ENCODE measurements around the gene PANX2.

The PANX2 gene

DNA sequence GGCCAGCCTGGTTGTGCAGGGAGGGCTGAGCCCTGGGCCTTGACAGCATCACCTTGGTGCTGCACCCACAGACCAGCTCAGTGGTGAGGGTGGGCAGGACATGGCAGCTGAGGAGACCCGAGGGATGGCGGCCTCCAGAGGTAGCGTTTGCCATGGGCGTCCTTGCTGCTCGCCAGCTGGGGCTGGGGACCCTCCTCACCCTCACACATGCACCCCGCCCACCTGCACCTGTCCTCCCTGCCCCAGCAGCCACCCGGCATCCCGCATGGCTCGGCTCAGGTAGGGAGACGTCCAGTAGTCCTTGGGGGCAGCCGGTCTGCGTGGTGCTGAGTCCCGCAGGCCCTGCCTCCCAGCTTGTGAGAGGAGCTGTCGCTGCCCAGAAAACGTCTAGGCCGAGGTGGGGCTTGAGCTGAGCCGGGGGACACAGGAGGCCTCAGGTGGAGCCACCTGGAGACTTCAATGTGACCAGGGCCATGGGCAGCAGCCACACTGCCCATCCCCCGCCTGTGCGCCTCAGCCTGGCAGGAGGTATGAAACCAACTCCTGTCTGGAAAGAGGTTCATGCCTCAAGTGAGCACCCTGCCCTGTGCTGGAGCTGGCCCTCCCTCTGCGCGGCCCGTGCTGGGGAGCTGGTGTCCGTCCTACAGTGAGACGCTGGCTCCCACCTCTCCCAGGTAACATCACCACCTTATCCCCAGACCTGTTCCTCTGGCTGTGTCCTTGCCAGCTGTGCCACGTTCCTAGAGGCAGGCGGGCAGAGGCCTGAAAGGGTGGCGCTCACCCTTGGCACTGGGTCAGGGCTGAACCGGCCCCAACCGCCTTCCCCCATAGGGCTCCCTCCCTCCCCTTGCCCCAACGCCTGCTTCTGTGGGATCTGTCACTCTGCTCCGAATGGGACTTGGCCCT is 11.9 kb downstream of the PANX2 start:
- no peak overlapping the region for H3K27ac Mint-ChIP-seq
- no peak for DNase-seq
- no peak overlapping the region for H3K4me3 Mint-ChIP-seq
- H3K36me3 Mint-ChIP-seq (ENCODE audit: low read depth), result no peaks in the 10 kb centered on the region
- peaks cover 4% of the 10 kb centered on the region for H3K27me3 Mint-ChIP-seq (ENCODE audit: low read depth, poor library complexity)
- no peak for TF ChIP-seq CTCF (IDR thresholded peaks at IDR 0.05)
- H3K9me3 Mint-ChIP-seq, result no peaks in the 10 kb centered on the region
- H3K4me1 Mint-ChIP-seq, result peaks cover 20% of the 10 kb centered on the region

- Mint-ChIP-seq H3K27ac (no peak overlapping the region), H3K4me1 (peaks cover 21% of the 10 kb centered on the region), H3K27me3 (ENCODE audit: low read depth, poor library complexity) (peaks cover 4% of the 10 kb centered on the region), H3K9me3 (no peaks in the 10 kb centered on the region), H3K4me3 (no peak overlapping the region), H3K36me3 (ENCODE audit: low read depth) (no peaks in the 10 kb centered on the region)
- no peak for DNase-seq
- TF ChIP-seq CTCF (IDR thresholded peaks at IDR 0.05), result no peak
Observed at GRCh38 chr22:50183141-50183971, 12.8 kb downstream of the PANX2 start.

DNA sequence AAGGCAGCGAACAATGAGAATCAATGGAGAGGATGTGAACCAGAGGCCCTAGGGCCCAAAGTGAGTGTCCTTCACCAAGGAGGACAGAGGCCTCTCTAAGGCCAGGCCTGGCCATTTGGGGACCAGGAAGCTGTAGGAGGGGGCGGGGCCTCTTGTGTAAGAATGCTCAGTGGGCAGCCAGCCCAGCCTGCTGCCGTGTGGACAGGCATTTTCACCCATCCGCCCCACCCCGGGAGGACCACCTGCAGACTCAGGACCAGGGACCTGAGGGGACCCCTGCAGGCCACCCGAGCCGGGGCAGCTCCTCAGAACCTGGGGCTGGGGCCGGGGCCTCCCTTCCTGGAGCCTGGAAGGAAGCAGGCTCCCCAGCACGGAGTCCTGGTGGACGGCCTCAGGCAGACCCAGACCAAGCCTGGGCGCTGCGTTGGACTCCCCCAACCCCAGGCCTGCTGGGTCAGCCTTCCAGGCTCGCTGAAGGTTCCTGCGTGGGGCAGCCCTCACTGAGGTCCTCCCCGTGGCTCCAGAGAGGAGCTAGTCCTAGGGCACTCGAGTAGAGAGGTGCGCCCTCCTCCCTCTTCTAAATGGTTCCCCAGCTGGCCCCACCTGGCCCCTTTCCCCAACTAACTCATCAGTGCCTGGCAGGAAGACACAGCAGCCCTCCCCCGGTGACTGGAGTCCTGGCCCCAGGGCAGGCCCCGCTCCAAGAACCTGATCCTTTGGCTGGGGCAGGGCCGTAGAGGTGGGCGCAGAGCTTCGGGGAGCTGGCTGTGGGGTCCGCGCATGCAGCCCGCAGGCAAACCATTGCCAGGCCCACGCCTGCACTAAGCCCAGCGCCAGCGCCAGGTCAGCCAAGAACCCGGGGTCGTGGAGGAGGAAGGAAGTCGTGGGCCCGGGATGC is 13.7 kb downstream of the PANX2 start:
- H3K36me3 Mint-ChIP-seq (ENCODE audit: low read depth), result no peaks in the 10 kb centered on the region
- no peak for TF ChIP-seq CTCF (IDR thresholded peaks at IDR 0.05)
- H3K27ac Mint-ChIP-seq, result no peak overlapping the region
- H3K4me1 Mint-ChIP-seq, result peaks cover 27% of the 10 kb centered on the region
- DNase-seq, result peak; percentile 48
- H3K27me3 Mint-ChIP-seq (ENCODE audit: low read depth, poor library complexity), result peaks cover 4% of the 10 kb centered on the region
- H3K4me3 Mint-ChIP-seq, result no peak overlapping the region
- H3K9me3 Mint-ChIP-seq, result no peaks in the 10 kb centered on the region

GRCh38 chr22:50184902-50185374 is 14.4 kb downstream of the PANX2 start:
- Mint-ChIP-seq H3K36me3 (ENCODE audit: low read depth) (no peaks in the 10 kb centered on the region), H3K9me3 (no peaks in the 10 kb centered on the region)
- no peak for TF ChIP-seq CTCF (IDR thresholded peaks at IDR 0.05)

DNA sequence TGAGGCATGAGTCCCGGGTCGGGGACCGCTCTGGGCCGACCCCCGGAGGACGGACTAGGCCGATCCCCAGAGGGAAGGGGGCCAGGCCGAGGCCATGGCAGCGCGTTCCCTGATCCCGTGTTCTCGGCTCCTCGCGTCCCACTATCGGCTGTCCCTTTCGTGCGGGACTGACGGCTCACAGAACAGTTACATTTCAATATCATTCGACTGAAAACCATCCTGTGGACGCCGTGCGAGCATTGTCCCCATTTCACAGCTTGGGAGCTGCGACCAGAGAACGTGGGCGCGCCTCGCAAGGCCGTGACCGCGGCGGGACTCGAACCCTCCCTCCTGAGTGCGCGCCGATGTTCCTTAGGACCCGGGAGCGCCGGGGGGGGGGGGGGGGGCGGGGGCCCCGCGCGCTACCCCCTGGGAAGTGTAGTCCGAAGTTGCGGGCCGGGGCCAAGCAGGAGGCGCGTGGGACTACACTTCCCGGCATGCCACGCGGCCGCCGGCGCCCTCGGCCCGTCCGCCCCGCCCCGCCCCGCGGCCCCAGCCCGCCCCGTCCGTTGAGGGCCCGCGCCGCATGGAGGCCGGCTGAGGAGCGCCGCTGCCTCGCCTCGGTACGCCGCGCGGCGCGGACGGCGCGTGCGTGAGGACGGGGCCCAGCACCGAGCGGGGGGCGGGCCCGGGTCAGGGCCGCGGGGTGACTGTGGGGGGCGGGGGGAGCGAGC is 15.0 kb downstream of the PANX2 start, which contains the start of gene TRABD:
Gene TRABD, plus strand, starts transcription at position 539 of the 713 bp plus-strand sequence. CDS start 7,148 bp downstream, outside the sequence.
- no peaks in the 10 kb centered on the region for H3K36me3 Mint-ChIP-seq (ENCODE audit: low read depth)
- H3K27me3 Mint-ChIP-seq (ENCODE audit: low read depth, poor library complexity), result peaks cover 2% of the 10 kb centered on the region
- H3K27ac Mint-ChIP-seq, result peak within 1 kb of the TSS; percentile 90
- H3K4me3 Mint-ChIP-seq, result peak within 1 kb of the TSS; percentile 95
- peak; percentile 91 for DNase-seq
- H3K4me1 Mint-ChIP-seq, result peaks cover 25% of the 10 kb centered on the region
- no peaks in the 10 kb centered on the region for H3K9me3 Mint-ChIP-seq
- TF ChIP-seq CTCF (IDR thresholded peaks at IDR 0.05), result no peak

More at GRCh38 chr22:50184902-50185374, 14.4 kb downstream of the PANX2 start:
- Mint-ChIP-seq H3K27ac (no peak overlapping the region), H3K27me3 (ENCODE audit: low read depth, poor library complexity) (peaks cover 4% of the 10 kb centered on the region), H3K4me3 (no peak overlapping the region), H3K4me1 (peaks cover 28% of the 10 kb centered on the region)
- no peak for DNase-seq
